Endothelial cell of umbilical vein (primary cell): ENCODE measurements around the gene PTPRD. TPM values are rescaled to one million over a fixed set of nuclear protein-coding genes. Genes with fewer than 3 reads are reported as not detected.

Experiments
- BruUV-seq: library from RNA; stranded (reverse); fragments of 400-500 nt; replicated peaks from 2 replicates; lab custom pipeline; 2021; lab: Mats Ljungman, UMichigan
- CTCF ChIA-PET: fragments of 300-600, 350-600 bp; sonication (Branson Sonifier 250); formaldehyde crosslinking; loops from one replicate; lab custom pipeline; 2021; ENCODE audit warnings: antibody characterized with exemption, inconsistent platforms; lab: Charles Lee
- POLR2A ChIA-PET: fragments of 300-600, 350-600 bp; sonication (Branson Sonifier 250); formaldehyde crosslinking; loops from one replicate; lab custom pipeline; 2021; ENCODE audit warnings: antibody characterized with exemption, inconsistent platforms; lab: Charles Lee
- DNase-seq: peaks from one replicate; pipeline ENCODE4 v3.0.0-alpha.2; 2011; ENCODE audit warnings: low read depth, low spot score
- FAIRE-seq: peaks from 2 replicates; lab custom pipeline; 2011; peaks lifted over from hg19 to GRCh38; lab: Jason Lieb, UNC
- H2AFZ ChIP-seq: 2 replicates; pipeline ENCODE4 v1.6.0; 2012; ENCODE audit warnings: low read depth, low read length, control low read depth, inconsistent platforms
- H3K27ac ChIP-seq: 2 replicates; pipeline ENCODE4 v1.5.1; 2011; ENCODE audit warnings: low read depth, mild to moderate bottlenecking, control low read depth, low read length, moderate library complexity; ENCODE audit not compliant: insufficient read depth
- H3K27me3 ChIP-seq, 2 experiments: 2 replicates each; pipeline versions ENCODE4 v1.6.0 to v1.6.1; 2011; ENCODE audit warnings: low read length in 2 of 2, mixed read lengths in 1 of 2; ENCODE audit not compliant: control insufficient read depth in 2 of 2, insufficient read depth in 2 of 2
- H3K36me3 ChIP-seq, 2 experiments: 2 replicates in 1 of 2; 3 replicates in 1 of 2; pipeline ENCODE4 v1.5.1; 2011; ENCODE audit warnings: low read length in 2 of 2, mild to moderate bottlenecking in 1 of 2, moderate library complexity in 1 of 2; ENCODE audit not compliant: control insufficient read depth in 2 of 2, insufficient read depth in 2 of 2; ENCODE audit errors: extremely low read depth in 1 of 2
- H3K4me1 ChIP-seq: 3 replicates; pipeline ENCODE4 v1.5.1; 2011; ENCODE audit warnings: mild to moderate bottlenecking, low read length; ENCODE audit not compliant: control insufficient read depth, insufficient read depth; ENCODE audit errors: extremely low read depth
- H3K4me2 ChIP-seq: 2 replicates; pipeline ENCODE4 v1.6.1; 2011; ENCODE audit warnings: low read length, control low read depth, mixed read lengths; ENCODE audit not compliant: insufficient read depth
- H3K4me3 ChIP-seq, 3 experiments: fragments of 200-600 bp in 1 of 3; sonication (generic), shearing (Covaris generic) in 1 of 3; replicated peaks in 1 of 3; 2 replicates each; pipeline ENCODE4 v1.5.1; 2011 to 2016; ENCODE audit warnings: control low read depth in 3 of 3, low read length in 3 of 3, mild to moderate bottlenecking in 2 of 3, inconsistent platforms in 1 of 3, low read depth in 1 of 3, moderate library complexity in 1 of 3; ENCODE audit not compliant: insufficient read depth in 1 of 3
- H3K79me2 ChIP-seq: 2 replicates; pipeline ENCODE4 v1.6.0; 2012; ENCODE audit warnings: low read length, inconsistent platforms; ENCODE audit not compliant: control insufficient read depth, insufficient read depth
- H3K9ac ChIP-seq: replicated peaks from 2 replicates; pipeline ENCODE3; 2011; ENCODE audit warnings: low read length, control low read depth; ENCODE audit not compliant: insufficient read depth; ENCODE audit errors: extremely low read depth
- H3K9me1 ChIP-seq: replicated peaks from 3 replicates; pipeline ENCODE4 v1.6.0; 2011; ENCODE audit warnings: mild to moderate bottlenecking, low read length; ENCODE audit not compliant: control insufficient read depth, insufficient read depth; ENCODE audit errors: extremely low read depth
- H3K9me3 ChIP-seq: replicated peaks from 2 replicates; pipeline ENCODE4 v1.5.1; 2012; ENCODE audit warnings: low read length, inconsistent platforms; ENCODE audit not compliant: control insufficient read depth, insufficient read depth
- H4K20me1 ChIP-seq: replicated peaks from 2 replicates; pipeline ENCODE3; 2011; ENCODE audit warnings: mild to moderate bottlenecking, low read length; ENCODE audit not compliant: control insufficient read depth, insufficient read depth; ENCODE audit errors: extremely low read depth
- CTCF ChIP-seq, 2 donors: IDR thresholded peaks; 1 replicate in 1 of 2; 2 replicates in 1 of 2; pipeline ENCODE4 v1.5.1; 2011; ENCODE audit warnings: low read length in 2 of 2, mild to moderate bottlenecking in 2 of 2, moderate library complexity in 2 of 2, control low read depth in 1 of 2, inconsistent platforms in 1 of 2, low read depth in 1 of 2; ENCODE audit not compliant: insufficient read depth in 1 of 2; ENCODE audit errors: extremely low read depth in 1 of 2
- EZH2 ChIP-seq: IDR thresholded peaks from 2 replicates; pipeline ENCODE4 v1.6.1; 2012; ENCODE audit warnings: borderline replicate concordance, low read depth, mild to moderate bottlenecking, moderate library complexity, low read length, inconsistent platforms; ENCODE audit not compliant: severe bottlenecking
- FOS ChIP-seq: IDR thresholded peaks from 2 replicates; pipeline ENCODE4 v1.6.1; 2011; ENCODE audit warnings: mild to moderate bottlenecking, low read length, moderate library complexity, borderline replicate concordance; ENCODE audit not compliant: insufficient read depth
- GATA2 ChIP-seq: IDR thresholded peaks from 2 replicates; pipeline ENCODE4 v1.7.0; 2011; ENCODE audit warnings: low read depth, mild to moderate bottlenecking, moderate library complexity, mixed read lengths, low read length; ENCODE audit not compliant: insufficient read length, insufficient read depth
- JUN ChIP-seq: IDR thresholded peaks from 2 replicates; pipeline ENCODE4 v1.6.1; 2011; ENCODE audit warnings: borderline replicate concordance, low read depth; ENCODE audit not compliant: insufficient read length, insufficient read depth
- MAX ChIP-seq: IDR thresholded peaks from 2 replicates; pipeline ENCODE4 v1.6.1; 2011; ENCODE audit not compliant: insufficient read depth, insufficient read length
- MYC ChIP-seq: IDR thresholded peaks from one replicate; pipeline ENCODE4 v1.6.1; 2011; ENCODE audit warnings: mild to moderate bottlenecking, low read depth, low read length
- POLR2A ChIP-seq: IDR thresholded peaks from 2 replicates; pipeline ENCODE4 v1.6.1; 2012; ENCODE audit warnings: low read depth, mild to moderate bottlenecking, control low read depth, low read length
- POLR2AphosphoS5 ChIP-seq: IDR thresholded peaks from 2 replicates; pipeline ENCODE4 v1.6.1; 2012; ENCODE audit warnings: low read depth, mild to moderate bottlenecking, control low read depth, low read length, moderate library complexity; ENCODE audit not compliant: insufficient read depth
- dilution Hi-C: fragments of 300-500 bp; cut with MboI; formaldehyde crosslinking; loops from one replicate; pipeline ENCODE4 v1.15.0; 2019; ENCODE audit warnings: low sequenced_read_pairs; ENCODE audit not compliant: extremely low pct_ligation_motif_present
- intact Hi-C: fragments of 100-400 bp; cut with micrococcal nuclease; formaldehyde crosslinking; loops from one replicate; pipeline ENCODE4 v1.10.0; 2022
- polyA plus RNA-seq, 4 experiments: library from polyadenylated mRNA; depleted of rRNA in 3 of 4; stranded (reverse) in 3 of 4; unstranded in 1 of 4; fragments of >200 nt; gene quantifications; 2 replicates each; pipeline versions ENCODE4 v1.2.1 to v1.2.3, GENCODE V29; 2011 to 2012; ENCODE audit warnings: missing spikeins in 1 of 4
- total RNA-seq: library from RNA; stranded (reverse); gene quantifications from 2 replicates; pipeline ENCODE4 v1.2.3, GENCODE V29; 2021

PTPRD gene
- total and polyA plus RNA-seq, 2 donors (not counting 3 experiments of a cell fraction or from before 2014, with no cell fraction given): 5.5 to 5.7 TPM

- Histone ChIP-seq H3K9me1 (no peaks in the 10 kb centered on the region), H2AFZ (no peak overlapping the region), H3K9me3 (no peaks in the 10 kb centered on the region), H3K9ac (no peak overlapping the region), H3K4me3 (no peak overlapping the region), H4K20me1 (no peaks in the 10 kb centered on the region), H3K4me1 (no peaks in the 10 kb centered on the region), H3K36me3 (no peaks in the 10 kb centered on the region), H3K27me3 (no peaks in the 10 kb centered on the region), H3K4me2 (no peak overlapping the region), H3K79me2 (no peaks in the 10 kb centered on the region), H3K27ac (no peak overlapping the region)
- ChIA-PET POLR2A (no interaction called here), CTCF (no interaction called here)
- TF ChIP-seq EZH2 (no peak), MYC (no peak), MAX (no peak), CTCF (IDR thresholded peaks at IDR 0.05; ENCODE audit: extremely low read depth in 1 of 2, insufficient read depth in 1 of 2, low read depth in 1 of 2, low read length in 2 of 2) (no peak), JUN (no peak), POLR2AphosphoS5 (no peak), GATA2 (no peak), POLR2A (no peak), FOS (no peak)
- intact Hi-C loops (no loop called here), dilution Hi-C loops (no loop called here)
- DNase-seq (no peak), FAIRE-seq (no peak)
- no TSS peak for BruUV-seq
Observed at GRCh38 chr9:10146517-10147331, 466.1 kb downstream of the PTPRD start.
